Measurements from ENCODE around the gene CRNKL1. TPM values are rescaled to one million over a fixed set of nuclear protein-coding genes. Genes with fewer than 3 reads are reported as not detected.

Gene CRNKL1
- total and polyA plus RNA-seq, 2 donors (not counting 3 experiments of a cell fraction or from before 2014, with no cell fraction given): 4.9 to 22.3 TPM

DNA sequence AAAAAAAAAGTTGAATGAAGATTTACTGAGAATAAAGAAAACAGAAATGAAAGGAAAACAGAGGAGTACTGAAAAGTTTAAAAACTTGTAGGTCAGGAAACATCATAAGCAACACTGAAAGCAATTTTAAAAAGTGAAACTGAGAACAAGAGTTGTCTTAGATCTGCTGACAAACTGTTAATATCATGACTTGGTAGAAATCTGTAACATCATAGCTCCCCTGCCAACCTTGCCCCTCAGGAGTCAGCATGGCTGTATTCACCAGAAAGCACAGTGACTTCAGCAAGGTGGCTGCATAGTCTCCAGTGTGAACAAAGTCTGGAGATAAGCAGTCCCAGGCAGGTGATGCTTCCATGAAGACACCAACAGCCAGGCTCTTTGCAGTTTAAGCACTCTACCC lies 29.8 kb downstream of the CRNKL1 start:
- Histone ChIP-seq H2AFZ (ENCODE audit: low read depth, low read length) (no peak overlapping the region), H3K79me2 (ENCODE audit: control insufficient read depth, insufficient read depth, low read length) (peaks cover 86% of the 10 kb centered on the region), H3K9ac (replicated peaks; ENCODE audit: extremely low read depth, insufficient read depth, low read length) (no peak overlapping the region), H3K36me3 (ENCODE audit: control insufficient read depth in 2 of 2, extremely low read depth in 1 of 2, insufficient read depth in 2 of 2, low read length in 2 of 2) (peaks cover 5 to 11% of the 10 kb centered on the region in 2 experiments), H4K20me1 (replicated peaks; ENCODE audit: control insufficient read depth, extremely low read depth, insufficient read depth, low read length) (peaks cover 5% of the 10 kb centered on the region), H3K9me1 (replicated peaks; ENCODE audit: control insufficient read depth, extremely low read depth, insufficient read depth, low read length) (no peaks in the 10 kb centered on the region), H3K4me1 (ENCODE audit: control insufficient read depth, extremely low read depth, insufficient read depth, low read length) (peaks cover 8% of the 10 kb centered on the region), H3K27ac (ENCODE audit: insufficient read depth, low read depth, low read length) (no peak overlapping the region), H3K4me3 (replicated peaks in 1 of 3; ENCODE audit: insufficient read depth in 1 of 3, low read depth in 1 of 3, low read length in 3 of 3) (no peak overlapping the region), H3K4me2 (ENCODE audit: insufficient read depth, low read length) (no peak overlapping the region), H3K27me3 (ENCODE audit: control insufficient read depth in 2 of 2, insufficient read depth in 2 of 2, low read length in 2 of 2) (no peaks in the 10 kb centered on the region), H3K9me3 (replicated peaks; ENCODE audit: control insufficient read depth, insufficient read depth, low read length) (no peaks in the 10 kb centered on the region)
- intact Hi-C loops (cut with micrococcal nuclease): no loop called here
- ChIA-PET CTCF (no interaction called here), POLR2A (no interaction called here)
- dilution Hi-C loops (cut with MboI; ENCODE audit: extremely low pct_ligation_motif_present, low sequenced_read_pairs): no loop called here
- TF ChIP-seq, protein P1, sequence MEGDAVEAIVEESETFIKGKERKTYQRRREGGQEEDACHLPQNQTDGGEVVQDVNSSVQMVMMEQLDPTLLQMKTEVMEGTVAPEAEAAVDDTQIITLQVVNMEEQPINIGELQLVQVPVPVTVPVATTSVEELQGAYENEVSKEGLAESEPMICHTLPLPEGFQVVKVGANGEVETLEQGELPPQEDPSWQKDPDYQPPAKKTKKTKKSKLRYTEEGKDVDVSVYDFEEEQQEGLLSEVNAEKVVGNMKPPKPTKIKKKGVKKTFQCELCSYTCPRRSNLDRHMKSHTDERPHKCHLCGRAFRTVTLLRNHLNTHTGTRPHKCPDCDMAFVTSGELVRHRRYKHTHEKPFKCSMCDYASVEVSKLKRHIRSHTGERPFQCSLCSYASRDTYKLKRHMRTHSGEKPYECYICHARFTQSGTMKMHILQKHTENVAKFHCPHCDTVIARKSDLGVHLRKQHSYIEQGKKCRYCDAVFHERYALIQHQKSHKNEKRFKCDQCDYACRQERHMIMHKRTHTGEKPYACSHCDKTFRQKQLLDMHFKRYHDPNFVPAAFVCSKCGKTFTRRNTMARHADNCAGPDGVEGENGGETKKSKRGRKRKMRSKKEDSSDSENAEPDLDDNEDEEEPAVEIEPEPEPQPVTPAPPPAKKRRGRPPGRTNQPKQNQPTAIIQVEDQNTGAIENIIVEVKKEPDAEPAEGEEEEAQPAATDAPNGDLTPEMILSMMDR (IDR thresholded peaks at IDR 0.05; ENCODE audit: extremely low read depth in 1 of 2, insufficient read depth in 1 of 2, low read depth in 1 of 2, low read length in 2 of 2): no peak
- TF ChIP-seq POLR2A (IDR thresholded peaks at IDR 0.05; ENCODE audit: low read depth, low read length) (no peak), FOS (IDR thresholded peaks at IDR 0.05; ENCODE audit: borderline replicate concordance, insufficient read depth, low read length) (no peak), POLR2AphosphoS5 (IDR thresholded peaks at IDR 0.05; ENCODE audit: insufficient read depth, low read depth, low read length) (no peak), MYC (IDR thresholded peaks at IDR 0.05; ENCODE audit: low read depth, low read length) (no peak), EZH2 (IDR thresholded peaks at IDR 0.05; ENCODE audit: borderline replicate concordance, low read depth, low read length, severe bottlenecking) (no peak), GATA2 (IDR thresholded peaks at IDR 0.05; ENCODE audit: insufficient read depth, insufficient read length, low read depth, low read length) (no peak), JUN (IDR thresholded peaks at IDR 0.05; ENCODE audit: borderline replicate concordance, insufficient read depth, insufficient read length, low read depth) (no peak)
- TF ChIP-seq, protein P2, sequence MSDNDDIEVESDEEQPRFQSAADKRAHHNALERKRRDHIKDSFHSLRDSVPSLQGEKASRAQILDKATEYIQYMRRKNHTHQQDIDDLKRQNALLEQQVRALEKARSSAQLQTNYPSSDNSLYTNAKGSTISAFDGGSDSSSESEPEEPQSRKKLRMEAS (IDR thresholded peaks at IDR 0.05; ENCODE audit: insufficient read depth, insufficient read length): no peak
- no TSS peak for BruUV-seq (replicated peaks)
- FAIRE-seq: no peak
- no peak for DNase-seq (ENCODE audit: low read depth, low spot score)

All from endothelial cell of umbilical vein (primary cell).